HG02943 (cell line): ENCODE data around the gene KCNH6.

ENCODE experiments used
- ATAC-seq: cut with Tn5 transposase; IDR thresholded peaks from one replicate; pipeline ENCODE4 v1.9.1; 2021; ENCODE audit warnings: mild to moderate bottlenecking, low read depth, moderate library complexity; ENCODE audit not compliant: unreplicated experiment

KCNH6 gene

GRCh38 chr17:63549946-63550816 is 27.0 kb downstream of the KCNH6 start, which contains the start of gene DCAF7:
DCAF7 (plus strand) TSS chr17:63550477; CDS start chr17:63550678, 201 bp downstream.
- peak; percentile 93 for ATAC-seq

- peak; percentile 7 for ATAC-seq
These were observed 27.9 kb downstream of the KCNH6 start for GRCh38 chr17:63550817-63551639.

- ATAC-seq: no peak
These were observed 29.1 kb downstream of the KCNH6 start for GRCh38 chr17:63552211-63552610.

GRCh38 chr17:63555500-63556156 is 32.5 kb downstream of the KCNH6 start:
- no peak for ATAC-seq

GRCh38 chr17:63557416-63557815 is 34.3 kb downstream of the KCNH6 start:
- no peak for ATAC-seq

GRCh38 chr17:63558441-63558840 is 35.3 kb downstream of the KCNH6 start:
- no peak for ATAC-seq

- no peak for ATAC-seq
These were observed 38.7 kb downstream of the KCNH6 start for GRCh38 chr17:63561819-63562218.

- ATAC-seq: no peak
These were observed 40.2 kb downstream of the KCNH6 start for GRCh38 chr17:63563339-63563738.

- no peak for ATAC-seq
These were observed 41.4 kb downstream of the KCNH6 start for GRCh38 chr17:63564562-63564961.

- no peak for ATAC-seq
These were observed 44.1 kb downstream of the KCNH6 start for GRCh38 chr17:63567229-63567628.

GRCh38 chr17:63568563-63568962 is 45.4 kb downstream of the KCNH6 start:
- ATAC-seq: no peak

GRCh38 chr17:63571632-63572310 is 48.6 kb downstream of the KCNH6 start:
- ATAC-seq: no peak

- no peak for ATAC-seq
These were observed 50.5 kb downstream of the KCNH6 start for GRCh38 chr17:63573634-63574033.

- ATAC-seq: no peak
These were observed 55.0 kb downstream of the KCNH6 start for GRCh38 chr17:63578027-63578768.

- ATAC-seq: no peak
These were observed 55.6 kb downstream of the KCNH6 start for GRCh38 chr17:63578769-63579111.

- ATAC-seq: no peak
These were observed 56.5 kb downstream of the KCNH6 start for GRCh38 chr17:63579633-63580032.

- no peak for ATAC-seq
These were observed 64.6 kb downstream of the KCNH6 start for GRCh38 chr17:63587770-63588169.

- no peak for ATAC-seq
These were observed 65.6 kb downstream of the KCNH6 start for GRCh38 chr17:63588797-63589196.

- ATAC-seq: no peak
These were observed 66.5 kb downstream of the KCNH6 start for GRCh38 chr17:63589646-63590045.

GRCh38 chr17:63592797-63593196 is 69.6 kb downstream of the KCNH6 start:
- ATAC-seq: no peak
